HG02870 (cell line): Measurements from ENCODE around the gene PIANP.
"Not testable (repeated sequence)": the region's sequence is repeated elsewhere in the genome, so short reads cannot be mapped to it uniquely, and the experiment has no call there.

Source experiments
- ATAC-seq: cut with Tn5 transposase; IDR thresholded peaks from one replicate; pipeline ENCODE4 v1.9.1; 2021; ENCODE audit warnings: mild to moderate bottlenecking, moderate library complexity; ENCODE audit not compliant: unreplicated experiment

The PIANP gene

DNA sequence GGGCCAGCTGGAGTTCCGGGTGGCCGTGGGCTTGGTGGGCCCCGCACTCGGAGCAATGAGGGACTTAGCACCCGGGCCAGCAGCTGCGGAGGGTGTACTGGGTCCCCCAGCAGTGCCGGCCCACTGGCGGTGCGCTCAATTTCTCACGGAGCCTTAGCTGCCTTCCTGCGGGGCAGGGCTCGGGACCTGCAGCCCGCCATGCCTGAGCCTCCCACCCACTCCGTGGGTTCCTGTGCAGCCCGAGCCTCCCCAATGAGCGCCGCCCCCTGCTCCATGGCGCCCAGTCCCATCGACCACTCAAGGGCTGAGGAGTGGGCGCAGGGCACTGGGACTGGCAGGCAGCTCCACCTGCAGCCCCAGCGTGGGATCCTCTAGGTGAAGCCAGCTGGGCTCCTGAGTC is 7.7 kb upstream of the PIANP start:
- not testable (repeated sequence) for ATAC-seq

DNA sequence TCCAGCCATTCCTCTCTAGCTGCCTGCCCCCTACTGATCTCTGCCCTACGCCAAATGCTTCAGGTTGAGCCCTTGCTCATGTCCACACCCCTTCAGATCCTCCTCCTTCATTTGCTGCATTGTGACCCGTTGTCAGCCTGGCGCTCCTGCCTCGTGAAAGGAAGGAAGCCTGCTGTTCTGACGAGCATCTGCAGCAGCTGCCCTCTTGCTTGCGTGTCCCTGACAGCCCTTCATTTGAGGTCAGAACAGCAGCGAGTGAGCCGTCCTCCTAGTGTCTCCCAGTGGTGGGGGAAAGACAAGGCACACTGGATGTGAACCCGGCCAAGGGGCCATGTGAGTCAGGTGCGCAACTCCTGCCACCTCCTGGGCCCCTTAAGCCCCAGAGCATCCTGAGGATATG is 3.0 kb upstream of the PIANP start:
- no peak for ATAC-seq

DNA sequence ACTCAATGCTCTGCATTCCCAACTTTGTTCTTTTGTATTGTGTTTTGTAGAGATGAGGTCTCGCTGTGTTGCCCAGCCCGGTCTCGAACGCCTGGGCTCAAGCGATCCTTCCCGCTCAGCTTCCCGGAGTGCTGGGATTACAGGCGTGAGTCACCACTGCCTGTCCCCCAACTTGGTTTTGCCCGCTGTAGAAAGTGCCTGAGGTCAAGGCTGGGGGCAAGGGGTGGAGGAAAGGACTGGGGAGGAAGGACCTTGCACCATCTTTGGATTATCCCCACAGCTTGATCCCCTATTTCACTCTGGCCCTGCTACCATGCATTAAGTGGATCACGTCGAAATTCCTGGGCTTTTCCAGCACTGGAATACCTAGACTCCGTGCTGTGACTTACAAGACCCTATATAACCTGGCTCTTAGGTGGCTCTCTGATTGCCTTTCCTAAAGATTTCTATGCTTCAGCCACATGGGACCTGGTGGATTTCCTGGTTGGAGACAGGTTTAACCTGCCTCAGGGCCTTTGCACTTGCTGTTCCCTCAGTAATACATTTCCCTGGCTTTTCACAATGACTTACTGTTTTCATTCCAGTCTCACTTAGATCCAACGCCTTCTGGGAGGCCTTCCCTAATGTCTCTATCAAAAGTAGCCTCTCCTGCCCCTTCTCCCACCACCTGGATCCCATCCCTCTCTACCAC is 608 bp upstream of the PIANP start:
- no peak for ATAC-seq

DNA sequence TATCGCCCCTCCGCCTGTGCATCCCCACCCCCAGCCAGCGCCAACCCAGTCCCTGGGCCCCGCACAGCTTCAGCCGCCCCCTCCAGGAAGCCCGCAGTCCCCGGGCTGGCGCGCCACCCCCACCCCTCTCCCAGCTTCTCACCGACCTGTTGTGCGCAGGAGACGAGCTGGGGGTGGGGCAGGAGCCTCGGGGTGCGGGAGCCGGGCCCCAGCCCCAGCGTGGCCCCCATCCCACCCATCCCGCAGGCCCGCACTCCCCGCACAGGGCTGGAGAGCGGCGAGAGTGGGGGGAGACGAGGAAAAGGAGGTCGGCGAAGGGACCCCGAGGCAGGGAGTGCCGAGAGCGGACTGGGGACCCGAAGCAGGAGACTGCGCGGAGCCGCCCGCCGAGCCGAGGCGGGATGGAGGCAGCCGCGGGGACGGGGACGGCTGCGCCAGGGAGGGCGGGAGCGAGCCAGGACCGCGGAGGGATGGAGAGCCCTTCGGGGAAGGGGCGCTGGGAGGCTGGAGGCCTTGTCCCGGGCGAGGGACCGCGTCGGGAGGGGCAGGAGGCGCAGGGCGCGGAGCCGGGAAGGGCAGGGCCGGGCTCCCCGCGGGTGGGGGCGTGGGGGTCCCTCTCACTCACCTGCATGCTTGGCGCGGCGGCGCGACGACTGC is 498 bp downstream of the PIANP start:
- no peak for ATAC-seq

DNA sequence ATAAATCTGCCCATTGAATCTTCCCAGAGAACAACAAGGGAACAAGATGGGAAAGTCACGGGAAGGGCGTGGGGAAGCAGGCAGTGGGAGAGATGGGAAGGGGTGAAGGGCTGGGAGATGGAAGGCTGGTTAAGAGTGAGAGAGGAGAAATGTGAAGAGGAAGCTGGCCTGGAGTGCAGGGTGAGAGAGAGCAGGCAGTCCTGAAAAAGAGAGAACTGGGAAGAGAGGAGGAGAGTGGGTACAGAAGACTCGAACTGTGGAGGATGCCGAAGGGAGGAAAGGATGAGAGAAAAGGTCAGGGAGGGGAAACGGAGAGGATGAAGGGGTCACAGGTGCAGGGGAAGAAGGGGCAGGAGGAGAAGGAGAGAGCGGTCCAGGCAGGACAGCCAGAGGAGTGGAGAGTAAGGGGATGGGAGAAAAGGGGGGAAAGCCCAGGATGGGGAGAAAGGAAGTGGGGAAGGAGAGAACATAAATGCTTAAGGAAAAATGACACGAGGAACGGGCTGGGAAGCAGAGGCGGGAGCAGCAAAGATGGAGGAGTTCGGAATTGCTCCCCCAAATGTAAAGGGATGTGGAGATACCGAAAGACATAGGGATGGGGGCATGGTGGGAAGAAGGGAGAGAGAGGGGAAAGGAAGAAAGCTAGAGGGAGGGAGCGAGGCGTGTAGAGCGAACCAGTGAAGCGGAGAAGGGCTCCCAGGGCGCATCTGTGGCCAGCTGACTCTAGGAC is 1.2 kb downstream of the PIANP start:
- no peak for ATAC-seq

DNA sequence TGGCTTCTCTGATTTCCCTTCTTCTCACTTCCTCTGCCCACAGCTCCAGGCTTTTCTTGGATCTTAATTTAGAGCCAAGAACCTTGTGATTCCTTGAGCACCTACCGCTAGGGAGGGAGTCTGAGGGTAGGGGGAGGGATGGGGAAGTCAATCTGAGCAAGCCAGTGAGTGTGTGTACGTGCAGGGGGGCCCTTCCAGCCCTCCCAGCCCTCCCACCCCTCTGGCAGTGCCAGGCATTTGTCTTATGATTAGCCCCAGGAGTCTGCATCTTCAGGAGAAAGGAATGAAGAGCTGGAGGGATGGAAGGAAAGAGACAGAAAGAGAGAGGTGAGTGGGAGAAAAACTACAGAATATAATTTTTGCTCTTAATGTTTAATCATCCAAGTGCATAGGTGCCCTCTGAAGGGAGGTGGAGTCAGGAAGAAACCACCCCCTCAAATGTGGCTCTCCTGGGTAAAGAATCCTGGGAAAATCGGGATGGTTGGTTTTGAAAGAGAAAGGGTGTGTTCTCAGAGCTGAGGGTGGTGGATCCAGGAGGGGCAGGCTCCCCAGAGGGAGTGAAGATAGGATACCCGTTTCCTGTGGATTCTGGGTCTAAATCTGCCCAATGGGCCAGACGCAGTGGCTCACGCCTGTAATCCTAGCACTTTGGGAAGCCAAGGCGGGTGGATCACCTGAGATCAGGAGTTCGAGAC is 2.1 kb downstream of the PIANP start:
- ATAC-seq: no peak

DNA sequence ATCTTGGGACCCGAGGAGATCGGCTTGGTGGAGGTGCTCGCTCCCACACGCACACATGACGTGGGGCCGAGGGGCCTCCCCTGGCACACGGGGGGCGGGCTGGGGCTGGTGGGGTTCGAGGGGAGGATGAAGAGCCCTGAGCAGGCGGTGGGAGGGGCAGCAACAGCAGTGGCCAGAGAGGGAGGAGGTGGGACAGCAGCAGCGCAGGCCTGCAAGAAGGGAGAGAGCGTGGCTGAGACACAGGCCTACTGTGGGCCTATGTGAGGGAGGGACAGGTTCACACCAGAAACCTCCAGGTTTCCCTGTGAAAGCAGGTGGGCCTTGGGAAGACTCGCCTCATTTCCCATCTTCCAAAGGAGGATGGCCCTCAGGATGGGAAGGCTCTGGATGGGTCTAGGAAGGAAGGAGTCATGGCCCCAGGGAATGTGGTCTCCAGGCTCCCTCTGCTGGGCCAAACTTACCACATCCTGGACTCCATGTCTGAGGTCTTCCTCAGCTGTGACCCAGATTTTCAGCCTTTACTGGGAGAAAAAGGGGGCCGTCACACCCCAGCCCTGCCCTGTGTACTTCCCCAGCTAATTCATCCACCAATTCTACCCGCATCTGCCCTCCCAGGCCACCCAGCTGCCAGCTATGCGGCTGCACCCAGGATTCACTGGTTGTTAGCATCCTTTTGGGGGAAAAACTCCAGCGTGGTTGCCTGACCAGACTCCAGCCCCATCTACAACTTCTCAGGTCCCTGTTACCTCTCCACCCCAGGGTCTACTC is 2.8 kb downstream of the PIANP start:
- no peak for ATAC-seq

DNA sequence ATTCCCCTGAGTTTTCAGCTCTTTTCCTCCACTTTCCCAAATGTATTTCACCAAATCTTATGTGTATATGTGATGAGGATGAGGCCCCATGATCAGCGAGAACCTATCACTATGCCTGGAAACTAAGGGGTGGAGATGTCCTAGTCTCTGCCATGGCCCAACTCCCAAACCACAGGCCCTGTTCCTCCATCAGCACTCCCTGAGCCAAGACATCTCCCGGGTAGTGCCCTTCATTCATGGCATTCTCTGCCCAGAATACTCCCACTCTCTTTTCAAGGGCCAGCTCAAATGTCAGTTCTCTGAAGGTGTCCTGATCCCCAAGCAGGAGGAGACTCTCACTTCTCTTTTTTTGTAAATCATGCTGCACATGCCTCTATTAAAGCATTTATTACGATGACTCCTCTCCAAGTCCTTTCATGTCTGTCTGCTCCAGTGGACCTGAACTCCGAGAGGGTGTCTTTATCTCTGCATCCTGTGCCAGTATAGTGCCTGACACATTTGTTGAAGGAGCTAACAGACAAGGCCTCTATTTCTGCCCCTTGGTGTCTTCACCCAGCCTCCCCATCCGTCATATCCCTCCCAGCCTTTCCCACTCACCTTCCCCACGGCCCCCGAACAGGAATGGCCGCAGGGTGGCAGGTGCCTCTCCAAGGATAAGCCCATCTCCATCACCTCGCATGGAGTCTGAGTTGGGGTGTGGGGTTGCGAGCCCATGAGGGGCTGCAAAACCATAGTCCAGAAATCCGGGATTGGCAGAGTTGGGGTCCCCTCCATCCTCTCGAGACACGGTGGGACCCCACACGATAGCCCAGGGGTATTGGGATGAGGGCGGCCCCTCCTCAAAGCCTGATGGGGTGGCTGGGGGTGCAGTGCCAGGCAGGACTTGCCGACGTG is 3.7 kb downstream of the PIANP start:
- no peak for ATAC-seq

DNA sequence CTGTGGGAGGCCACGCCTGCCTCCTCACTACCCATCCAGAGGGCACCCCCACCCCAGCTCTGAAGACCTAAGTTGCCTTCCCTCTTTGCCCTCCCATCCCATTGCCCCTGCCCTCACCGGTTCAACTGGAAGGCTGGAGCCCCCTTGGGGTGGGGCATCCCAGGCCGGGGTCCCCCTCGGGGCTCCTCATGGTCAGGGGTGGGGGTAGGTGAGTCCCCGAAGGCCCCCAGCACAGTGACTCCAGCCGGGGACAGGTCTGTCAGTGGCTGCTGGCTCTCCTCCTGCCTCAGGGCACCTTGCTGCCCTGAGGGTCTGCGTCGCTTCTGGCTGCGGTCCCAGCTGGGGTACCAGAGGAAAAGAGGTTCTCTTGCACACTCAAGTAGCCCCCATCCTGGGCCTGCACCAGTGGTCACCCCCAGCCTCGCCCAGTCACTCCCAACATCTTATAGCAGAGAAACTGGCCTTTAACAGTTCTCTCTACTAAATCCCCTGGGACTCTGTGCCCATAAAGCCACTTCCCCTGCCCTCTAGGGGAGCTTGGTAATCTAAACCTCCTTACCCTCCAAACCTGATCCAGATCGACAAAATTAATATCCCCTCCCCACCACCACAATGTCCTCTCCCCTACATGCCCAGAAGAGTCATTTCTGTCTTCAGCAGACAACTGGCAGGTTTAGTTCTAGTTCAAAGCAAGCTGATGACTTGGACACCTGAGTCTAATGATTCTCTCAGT is 5.1 kb downstream of the PIANP start:
- no peak for ATAC-seq

DNA sequence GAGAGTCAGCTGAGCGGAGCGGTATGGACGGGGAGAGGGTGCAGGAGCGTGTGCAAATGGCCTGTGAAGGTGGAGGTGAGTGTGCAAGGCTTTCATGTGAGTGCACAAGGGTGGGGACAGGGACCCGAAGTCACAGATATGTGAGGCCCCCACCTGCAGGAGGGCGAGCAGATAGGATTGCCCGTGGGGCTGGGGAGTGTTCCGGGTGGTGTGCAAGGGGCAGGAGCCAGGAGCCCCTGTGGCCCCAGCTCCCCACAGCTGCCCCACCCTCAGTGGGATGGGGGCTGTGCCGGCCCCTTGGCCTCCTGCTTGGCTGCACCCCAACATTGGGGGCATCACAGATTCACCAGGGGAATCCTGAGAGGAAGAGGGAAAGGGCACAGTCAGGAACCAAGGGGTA is 5.9 kb downstream of the PIANP start:
- ATAC-seq: no peak

DNA sequence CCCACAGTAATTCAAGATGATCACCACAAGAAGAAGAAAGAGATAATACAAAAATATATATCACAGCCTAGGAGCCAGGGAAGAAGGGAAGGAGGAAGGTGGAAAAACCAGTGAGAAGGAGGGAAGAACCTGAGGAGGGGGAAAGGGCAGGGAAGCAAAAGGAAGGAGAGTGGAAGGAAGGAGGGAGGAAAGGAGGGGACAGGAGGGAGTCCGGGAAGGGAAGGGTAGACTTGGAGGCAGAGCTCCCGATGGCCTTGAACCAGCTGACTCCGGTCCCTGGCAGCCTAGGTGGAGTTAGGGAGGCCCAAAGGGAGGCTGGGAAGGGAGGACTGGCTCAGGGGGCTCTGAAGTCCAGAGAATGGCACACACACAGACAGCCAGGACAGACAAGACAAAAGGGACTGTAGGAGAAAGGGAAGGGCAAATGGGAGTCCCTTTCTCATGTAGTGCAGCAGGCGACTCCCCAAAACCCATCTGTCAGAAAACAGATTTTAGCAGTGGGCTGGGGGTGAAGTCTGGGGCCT is 6.7 kb downstream of the PIANP start:
- no peak for ATAC-seq

DNA sequence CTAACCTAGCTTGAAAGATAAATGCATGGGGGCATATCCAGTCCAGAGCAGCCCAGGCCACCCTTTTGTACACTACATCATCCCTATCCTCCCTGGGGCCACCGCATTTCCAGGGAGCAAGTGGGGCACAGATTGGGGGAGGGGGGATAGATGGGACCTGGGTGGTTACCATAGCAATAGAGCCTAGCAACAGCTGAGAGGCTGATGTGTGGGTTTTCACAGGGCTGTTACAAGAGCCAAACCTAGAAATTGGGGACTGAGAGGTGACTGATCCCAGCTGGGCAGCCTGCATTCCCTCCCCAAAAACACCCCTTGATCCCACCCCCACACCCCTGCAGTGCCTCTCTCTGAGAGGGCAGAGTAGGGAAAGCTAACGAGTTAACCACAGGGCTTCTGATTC is 7.7 kb downstream of the PIANP start:
- ATAC-seq: no peak

DNA sequence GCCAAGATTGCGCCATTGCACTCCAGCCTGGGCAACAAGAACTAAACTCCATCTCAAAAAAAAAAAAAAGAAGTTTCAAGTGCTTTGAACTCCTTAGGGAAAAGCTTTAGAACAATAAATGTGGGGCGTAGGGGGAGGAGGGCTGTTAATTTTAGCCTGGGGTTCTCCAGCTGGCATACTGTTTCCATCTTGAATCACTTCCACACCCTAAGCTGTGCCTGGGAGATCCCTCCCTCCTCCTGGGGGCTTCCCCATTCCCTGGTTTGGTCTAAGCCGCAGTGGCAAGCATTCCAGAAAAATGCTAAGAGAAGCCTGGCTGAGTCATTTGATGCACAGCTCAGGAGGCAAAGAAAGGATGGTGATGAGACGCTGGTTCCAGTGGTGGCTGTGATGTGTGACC is 9.1 kb downstream of the PIANP start:
- no peak for ATAC-seq

DNA sequence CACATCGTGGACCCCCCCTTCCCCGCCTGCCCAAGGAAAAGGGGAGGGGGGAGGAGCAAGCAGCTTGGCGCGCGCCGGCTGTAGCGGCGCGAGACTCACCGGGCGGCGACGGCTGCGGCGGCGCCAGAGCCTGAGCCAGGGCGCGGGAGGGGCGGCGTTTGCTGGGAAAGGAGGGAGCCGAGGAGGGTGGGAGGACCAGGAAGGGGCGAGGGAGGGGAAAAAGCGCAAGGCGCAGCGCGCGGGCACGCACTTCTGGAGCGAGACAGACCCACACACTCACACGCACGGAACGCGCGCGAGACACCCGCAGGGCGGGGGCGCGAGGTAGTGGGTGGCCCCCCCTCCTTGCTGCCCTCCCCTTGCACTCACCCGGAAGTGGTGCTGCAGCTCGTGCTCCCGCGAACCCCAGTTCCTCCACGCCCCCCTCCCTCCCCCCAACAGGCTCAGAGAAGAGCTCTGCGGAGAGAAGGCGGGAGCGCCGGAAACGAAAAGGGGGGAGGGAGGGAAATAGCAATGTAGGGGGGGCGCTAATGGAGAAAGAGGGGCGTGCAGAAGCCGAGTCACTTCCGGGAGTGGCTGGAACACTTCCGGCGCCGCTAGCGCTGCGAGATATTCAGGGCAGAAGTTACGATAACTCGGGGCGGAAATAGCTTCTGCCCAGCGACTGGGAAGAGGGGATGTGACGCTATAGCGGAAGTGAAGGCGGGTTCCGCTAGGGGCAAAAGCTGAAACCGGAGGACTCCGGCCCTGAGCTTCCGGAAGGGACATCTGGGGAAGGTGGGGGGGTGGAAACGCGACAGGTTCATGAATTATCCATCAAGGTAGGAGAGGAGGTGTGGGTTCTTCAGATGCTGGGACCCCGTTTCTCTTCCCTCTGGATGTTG is 11.4 kb downstream of the PIANP start, which contains the start of gene ZNF384:
ZNF384 (minus strand) TSS at position 377 of the 884 bp plus-strand sequence. CDS start 9,855 bp downstream, outside the sequence.
- ATAC-seq: peak; percentile 88

DNA sequence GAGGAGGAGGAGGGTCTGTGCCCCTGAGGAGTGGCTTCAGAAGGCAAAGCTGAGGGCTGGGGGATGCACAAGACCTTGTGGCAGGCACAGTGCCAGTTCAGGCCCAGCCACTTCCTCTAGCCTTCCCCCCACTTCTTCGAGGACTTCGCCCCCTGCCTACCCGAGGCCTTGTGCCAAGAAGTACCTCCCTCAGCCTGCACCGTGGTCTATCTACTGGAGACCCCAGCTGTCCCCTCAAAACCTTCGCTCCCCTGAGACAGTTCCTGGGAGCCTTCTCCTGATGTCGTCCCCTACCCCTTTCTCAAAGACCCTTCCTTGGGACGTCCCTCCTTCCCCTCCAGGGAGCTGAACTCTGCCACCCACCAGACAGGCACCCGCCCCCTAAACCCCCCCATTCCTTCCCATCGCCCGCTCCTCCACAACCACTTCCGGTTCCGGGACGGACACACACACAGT is 12.0 kb downstream of the PIANP start:
- no peak for ATAC-seq

DNA sequence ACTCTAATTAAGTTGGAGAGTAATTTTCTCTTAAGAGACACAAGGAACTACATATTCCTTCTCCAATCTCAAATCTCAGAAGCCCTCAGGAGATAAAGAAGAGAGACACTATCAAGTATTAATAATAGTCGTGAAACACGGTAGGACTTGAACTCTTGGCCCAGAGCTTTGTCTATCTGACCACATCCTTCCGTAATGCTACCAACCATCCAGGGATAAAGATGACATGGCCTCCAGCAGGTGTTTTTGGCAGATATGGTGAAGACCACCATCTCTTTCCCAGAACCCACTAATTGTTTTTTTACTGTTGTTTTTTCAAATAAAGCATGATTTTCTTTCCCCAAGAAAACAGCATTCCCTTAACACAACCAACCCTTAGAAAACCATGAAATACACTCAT is 14.8 kb downstream of the PIANP start:
- no peak for ATAC-seq

DNA sequence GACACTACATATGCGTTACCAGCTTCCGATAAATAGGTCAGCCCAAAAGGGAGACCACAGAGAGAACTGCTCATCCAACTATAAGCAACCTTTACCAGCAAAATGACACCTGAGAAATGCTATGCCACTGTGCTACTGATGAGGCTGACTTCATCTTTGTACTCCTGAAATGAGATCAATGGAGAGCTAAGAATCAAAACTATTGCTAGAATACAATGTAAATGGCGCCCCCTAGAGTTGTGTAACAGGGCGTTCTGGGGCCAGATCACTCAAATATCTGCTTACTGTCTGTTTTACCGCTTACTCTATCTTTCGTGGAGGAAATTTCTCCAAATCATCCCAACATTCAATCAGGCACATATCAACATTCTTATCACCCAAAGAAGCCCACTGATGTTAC is 16.0 kb downstream of the PIANP start:
- no peak for ATAC-seq

DNA sequence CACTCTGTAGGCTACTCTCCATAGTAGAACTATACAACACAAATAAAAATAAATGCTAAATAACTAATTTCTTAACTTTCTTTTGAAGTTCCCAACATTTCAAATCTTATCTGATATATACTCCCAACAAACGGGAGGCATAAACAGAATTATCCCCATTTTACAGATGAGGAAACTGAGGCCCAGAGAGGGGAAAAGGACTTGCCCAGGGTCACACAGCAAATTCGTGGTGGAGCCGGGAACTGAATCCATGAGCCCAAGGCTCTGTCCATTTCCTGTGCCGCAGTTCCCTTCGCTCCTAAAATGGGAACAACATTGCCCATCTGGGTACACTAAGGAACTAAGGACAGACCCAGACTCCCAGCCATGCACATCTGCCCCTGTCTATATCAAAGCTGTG is 23.7 kb downstream of the PIANP start:
- no peak for ATAC-seq
